Trophoblast cell (in vitro differentiated cells and primary cell): ENCODE measurements around the gene GPR31.
"Not testable (repeated sequence)": the region's sequence is repeated elsewhere in the genome, so short reads cannot be mapped to it uniquely, and the experiment has no call there.

Experiments used
- DNase-seq, 2 donors: peaks; one replicate each; pipeline ENCODE4 v3.0.0-alpha.2; 2016
- H2AFZ ChIP-seq: 2 replicates; pipeline ENCODE4 v1.6.1; 2013; ENCODE audit warnings: low read length, moderate library complexity, mild to moderate bottlenecking; ENCODE audit not compliant: insufficient read depth, poor library complexity
- H2AK5ac ChIP-seq: 2 replicates; pipeline ENCODE4 v1.6.1; 2013; ENCODE audit warnings: mild to moderate bottlenecking, low read length
- H2BK120ac ChIP-seq: 2 replicates; pipeline ENCODE4 v1.6.1; 2013; ENCODE audit warnings: low read length, mild to moderate bottlenecking, moderate library complexity; ENCODE audit not compliant: insufficient read depth, poor library complexity
- H2BK12ac ChIP-seq: 2 replicates; pipeline ENCODE4 v1.6.1; 2013; ENCODE audit warnings: mild to moderate bottlenecking, low read length, moderate library complexity
- H2BK5ac ChIP-seq: 2 replicates; pipeline ENCODE4 v1.6.1; 2013; ENCODE audit warnings: low read length, low read depth, moderate library complexity, mild to moderate bottlenecking; ENCODE audit not compliant: poor library complexity
- H3K14ac ChIP-seq: 2 replicates; pipeline ENCODE4 v1.6.1; 2013; ENCODE audit warnings: mild to moderate bottlenecking, low read length
- H3K18ac ChIP-seq: 2 replicates; pipeline ENCODE4 v1.6.1; 2013; ENCODE audit warnings: mild to moderate bottlenecking, low read length
- H3K23ac ChIP-seq: 2 replicates; pipeline ENCODE4 v1.6.1; 2013; ENCODE audit warnings: low read length
- H3K27ac ChIP-seq: 2 replicates; pipeline ENCODE4 v1.5.1; 2013; ENCODE audit warnings: low read depth, mild to moderate bottlenecking, inconsistent platforms, low read length, moderate library complexity
- H3K27me3 ChIP-seq: 2 replicates; pipeline ENCODE4 v1.6.1; 2013; ENCODE audit warnings: inconsistent platforms, mild to moderate bottlenecking, low read length, moderate library complexity; ENCODE audit not compliant: insufficient read depth
- H3K36me3 ChIP-seq, 2 experiments: 1 replicate in 1 of 2; 2 replicates in 1 of 2; pipeline ENCODE4 v1.6.1; 2013; ENCODE audit warnings: low read length in 2 of 2, mild to moderate bottlenecking in 2 of 2, moderate library complexity in 1 of 2; ENCODE audit not compliant: insufficient read depth in 2 of 2, control insufficient read depth in 1 of 2
- H3K4ac ChIP-seq: 2 replicates; pipeline ENCODE4 v1.6.1; 2013; ENCODE audit warnings: low read depth, mild to moderate bottlenecking, low read length, moderate library complexity
- H3K4me1 ChIP-seq, 2 experiments: 1 replicate in 1 of 2; 2 replicates in 1 of 2; pipeline ENCODE4 v1.6.1; 2013; ENCODE audit warnings: low read length in 2 of 2, mild to moderate bottlenecking in 2 of 2, moderate library complexity in 1 of 2; ENCODE audit not compliant: insufficient read depth in 2 of 2, control insufficient read depth in 1 of 2
- H3K4me2 ChIP-seq: 2 replicates; pipeline ENCODE4 v1.6.1; 2013; ENCODE audit warnings: inconsistent platforms, mild to moderate bottlenecking, low read length, moderate library complexity
- H3K4me3 ChIP-seq: 2 replicates; pipeline ENCODE4 v1.5.1; 2013; ENCODE audit warnings: mild to moderate bottlenecking, low read depth, low read length, inconsistent platforms
- H3K79me1 ChIP-seq: one replicate; pipeline ENCODE4 v1.6.1; 2013; ENCODE audit warnings: low read length
- H3K79me2 ChIP-seq: 2 replicates; pipeline ENCODE4 v1.6.1; 2013; ENCODE audit warnings: low read length, mild to moderate bottlenecking; ENCODE audit not compliant: control insufficient read depth, insufficient read depth, poor library complexity
- H3K9ac ChIP-seq: 2 replicates; pipeline ENCODE4 v1.6.1; 2013; ENCODE audit warnings: mild to moderate bottlenecking, low read length
- H3K9me3 ChIP-seq: 2 replicates; pipeline ENCODE4 v1.6.1; 2013; ENCODE audit warnings: low read depth, mild to moderate bottlenecking, control low read depth, inconsistent platforms, low read length; ENCODE audit not compliant: insufficient read depth
- H4K12ac ChIP-seq: 2 replicates; pipeline ENCODE4 v1.6.1; 2013; ENCODE audit warnings: low read depth, mild to moderate bottlenecking, low read length, moderate library complexity
- H4K8ac ChIP-seq: 2 replicates; pipeline ENCODE4 v1.6.1; 2013; ENCODE audit warnings: low read depth, mild to moderate bottlenecking, low read length, moderate library complexity
- H4K91ac ChIP-seq: one replicate; pipeline ENCODE4 v1.6.1; 2013; ENCODE audit warnings: low read depth, mild to moderate bottlenecking, low read length, moderate library complexity
- WGBS: extraction: QIAGEN DNeasy Blood & Tissue Kit; methylation state at CpG from one replicate; pipeline ENCODE4 v1.1.7; 2013; ENCODE audit warnings: missing lambda C conversion rate; ENCODE audit not compliant: insufficient read length, insufficient coverage; ENCODE audit errors: extremely low coverage; 5-methylcytosine and 5-hydroxymethylcytosine counted together

GPR31 gene

DNA sequence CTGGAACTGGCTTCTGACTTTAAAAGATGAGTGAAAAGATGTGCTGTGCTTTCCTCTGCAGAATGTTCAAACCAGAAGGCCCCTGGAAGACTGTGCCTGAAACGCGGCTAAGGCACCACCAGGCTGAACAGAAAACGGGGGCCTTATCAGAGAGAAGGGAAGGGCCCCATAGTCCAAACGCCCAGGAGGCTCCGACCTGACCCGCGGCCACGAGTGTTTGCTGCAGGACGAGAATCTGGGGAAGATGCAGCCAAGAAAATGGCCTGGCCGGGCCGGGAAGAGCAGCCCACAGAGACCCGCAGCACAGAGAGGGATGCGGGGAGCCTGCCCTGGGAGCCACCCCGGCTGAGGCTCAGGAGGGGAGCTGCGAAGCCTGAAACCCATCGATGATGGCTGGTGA is 10.5 kb upstream of the GPR31 start:
- not testable (repeated sequence) for H3K14ac ChIP-seq, H2AK5ac ChIP-seq, H3K9me3 ChIP-seq, H3K4me1 ChIP-seq, H3K18ac ChIP-seq, H3K9ac ChIP-seq, H3K4ac ChIP-seq, H2AFZ ChIP-seq, H4K91ac ChIP-seq, H4K8ac ChIP-seq, H3K27me3 ChIP-seq, H3K4me3 ChIP-seq, H3K36me3 ChIP-seq, H4K12ac ChIP-seq, H3K79me2 ChIP-seq, H2BK5ac ChIP-seq, H3K4me2 ChIP-seq, H3K79me1 ChIP-seq, H2BK12ac ChIP-seq, DNase-seq, H3K23ac ChIP-seq, H3K27ac ChIP-seq, H2BK120ac ChIP-seq
- WGBS = no CpG with 5 or more reads among the region's 16 CpGs

GRCh38 chr6:167167699-167168098 is 9.9 kb upstream of the GPR31 start:
- H4K91ac ChIP-seq, H3K27ac ChIP-seq, H3K9ac ChIP-seq, H3K23ac ChIP-seq, H3K79me1 ChIP-seq, H2BK5ac ChIP-seq, H2AK5ac ChIP-seq, H2BK120ac ChIP-seq, H3K18ac ChIP-seq, H3K4ac ChIP-seq, H4K8ac ChIP-seq, H3K9me3 ChIP-seq, H3K4me1 ChIP-seq, H4K12ac ChIP-seq, H3K27me3 ChIP-seq, H3K79me2 ChIP-seq, H2BK12ac ChIP-seq, H3K4me2 ChIP-seq, H2AFZ ChIP-seq, H3K14ac ChIP-seq, H3K4me3 ChIP-seq, H3K36me3 ChIP-seq, DNase-seq: not testable (repeated sequence)
- no CpG with 5 or more reads among the region's 10 CpGs for WGBS

GRCh38 chr6:167165858-167166471 is 8.2 kb upstream of the GPR31 start:
- H4K91ac ChIP-seq = no peak overlapping the region
- H3K9ac ChIP-seq = no peak overlapping the region
- H3K4me3 ChIP-seq = no peak overlapping the region
- H3K27ac ChIP-seq = no peak overlapping the region
- H2AK5ac ChIP-seq = no peak overlapping the region
- H3K27me3 ChIP-seq = no peaks in the 10 kb centered on the region
- H3K79me1 ChIP-seq = no peaks in the 10 kb centered on the region
- H3K18ac ChIP-seq = no peak overlapping the region
- no peaks in the 10 kb centered on the region for H3K36me3 ChIP-seq
- H2AFZ ChIP-seq = no peak overlapping the region
- no peak for DNase-seq
- no peak overlapping the region for H3K4ac ChIP-seq
- no peaks in the 10 kb centered on the region for H3K79me2 ChIP-seq
- H3K4me1 ChIP-seq = peaks cover 0 to 2% of the 10 kb centered on the region in 2 experiments
- no peak overlapping the region for H2BK5ac ChIP-seq
- H2BK120ac ChIP-seq = no peak overlapping the region
- H3K4me2 ChIP-seq = no peak overlapping the region
- H3K14ac ChIP-seq = no peak overlapping the region
- no peaks in the 10 kb centered on the region for H3K9me3 ChIP-seq
- no CpG with 5 or more reads among the region's 2 CpGs for WGBS
- H3K23ac ChIP-seq = no peak overlapping the region
- H2BK12ac ChIP-seq = no peak overlapping the region
- no peak overlapping the region for H4K12ac ChIP-seq
- no peak overlapping the region for H4K8ac ChIP-seq

DNA sequence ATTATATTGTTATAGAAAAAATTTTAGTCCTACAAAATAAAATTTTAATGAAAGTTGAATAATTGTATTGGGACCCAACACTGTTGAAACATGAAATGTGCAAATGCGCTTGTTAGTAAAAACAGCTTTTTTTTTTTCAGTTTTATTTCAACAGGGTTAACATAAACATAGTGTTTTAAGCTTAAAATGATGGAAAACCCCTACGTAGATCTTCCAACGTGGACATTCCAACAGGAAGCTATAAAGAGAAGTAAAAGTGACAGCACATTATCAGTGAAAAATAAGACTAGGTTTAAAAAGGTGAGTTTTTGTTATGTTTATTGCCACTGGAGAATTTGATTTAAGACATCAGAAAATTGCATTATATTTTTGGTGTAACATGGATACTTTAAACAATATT is 6.5 kb upstream of the GPR31 start:
- Histone ChIP-seq H3K79me2 (no peaks in the 10 kb centered on the region), H4K12ac (no peak overlapping the region), H2BK120ac (no peak overlapping the region), H3K36me3 (no peaks in the 10 kb centered on the region), H2AFZ (no peak overlapping the region), H2AK5ac (no peak overlapping the region), H3K18ac (no peak overlapping the region), H3K4me2 (no peak overlapping the region), H3K27me3 (no peaks in the 10 kb centered on the region), H3K9ac (no peak overlapping the region), H3K4me1 (peaks cover 0 to 2% of the 10 kb centered on the region in 2 experiments), H2BK12ac (no peak overlapping the region), H4K91ac (no peak overlapping the region), H4K8ac (no peak overlapping the region), H3K9me3 (no peaks in the 10 kb centered on the region), H3K27ac (no peak overlapping the region), H3K79me1 (no peaks in the 10 kb centered on the region), H3K23ac (no peak overlapping the region), H3K4me3 (no peak overlapping the region), H3K4ac (no peak overlapping the region), H3K14ac (no peak overlapping the region), H2BK5ac (no peak overlapping the region)
- WGBS = no CpG with 5 or more reads among the region's 3 CpGs
- DNase-seq = no peak
